Naive thymus-derived CD4-positive, alpha-beta T cell (primary cell): ENCODE measurements around the gene NUP85. TPM values are rescaled to one million over a fixed set of nuclear protein-coding genes. Genes with fewer than 3 reads are reported as not detected.
A peak's percentile ranks its signal among the peaks of the same experiment; 100 is the strongest.

Experiments used
- ATAC-seq: fragments of 150-1000 bp; cut with Tn5 transposase; 2 replicates; pipeline ENCODE4 v1.10.0; 2021; ENCODE audit warnings: mild to moderate bottlenecking, moderate library complexity
- CTCF ChIA-PET: fragments of 350-600 bp; sonication (Branson Sonifier 250); formaldehyde crosslinking; loops from one replicate; lab custom pipeline; 2021; ENCODE audit warnings: antibody characterized with exemption; lab: Charles Lee
- POLR2A ChIA-PET: fragments of 350-600 bp; sonication (Branson Sonifier 250); formaldehyde crosslinking; loops from one replicate; lab custom pipeline; 2021; ENCODE audit warnings: antibody characterized with exemption, inconsistent platforms; lab: Charles Lee
- DNase-seq, 9 donors: peaks; one replicate each; pipeline versions ENCODE4 v3.0.0 to v3.0.0-alpha.2; 2020 to 2022; ENCODE audit warnings: mixed read lengths in 1 of 9
- H3K27ac ChIP-seq: one replicate; pipeline ENCODE4 v1.7.0; 2013; ENCODE audit warnings: mild to moderate bottlenecking, low read depth, low read length, moderate library complexity
- H3K27me3 ChIP-seq, 2 donors: one replicate each; pipeline ENCODE4 v1.7.0; 2013; ENCODE audit warnings: low read length in 2 of 2, mild to moderate bottlenecking in 2 of 2, moderate library complexity in 2 of 2; ENCODE audit not compliant: control insufficient read depth in 2 of 2, insufficient read depth in 2 of 2
- H3K36me3 ChIP-seq, 3 experiments: 1 replicate in 2 of 3; 2 replicates in 1 of 3; pipeline ENCODE4 v1.7.0; 2013; ENCODE audit warnings: low read length in 3 of 3, mild to moderate bottlenecking in 3 of 3, moderate library complexity in 1 of 3; ENCODE audit not compliant: insufficient read depth in 3 of 3, control insufficient read depth in 2 of 3
- H3K4me1 ChIP-seq, 2 donors: one replicate each; pipeline ENCODE4 v1.7.0; 2013; ENCODE audit warnings: low read length in 2 of 2, mild to moderate bottlenecking in 2 of 2, moderate library complexity in 1 of 2; ENCODE audit not compliant: control insufficient read depth in 2 of 2, insufficient read depth in 2 of 2
- H3K4me3 ChIP-seq: 2 replicates; pipeline ENCODE4 v1.7.0; 2013; ENCODE audit warnings: mild to moderate bottlenecking, low read length
- H3K9me3 ChIP-seq, 3 experiments: 1 replicate in 2 of 3; 2 replicates in 1 of 3; pipeline ENCODE4 v1.7.0; 2013; ENCODE audit warnings: low read length in 3 of 3; ENCODE audit not compliant: control insufficient read depth in 2 of 3
- H3K27ac Mint-ChIP-seq, 9 donors: one replicate each; pipeline ENCODE4 v1.8.0; 2020 to 2022; ENCODE audit warnings: mixed read lengths in 9 of 9, mild to moderate bottlenecking in 8 of 9, moderate library complexity in 5 of 9, inconsistent platforms in 2 of 9
- H3K27me3 Mint-ChIP-seq, 5 donors: one replicate each; pipeline ENCODE4 v1.8.0; 2021 to 2022; ENCODE audit warnings: mixed read lengths in 5 of 5, mild to moderate bottlenecking in 1 of 5
- H3K36me3 Mint-ChIP-seq, 5 donors: one replicate each; pipeline ENCODE4 v1.8.0; 2020 to 2022; ENCODE audit warnings: mixed read lengths in 5 of 5, mild to moderate bottlenecking in 3 of 5, inconsistent platforms in 1 of 5
- H3K4me1 Mint-ChIP-seq, 7 donors: one replicate each; pipeline ENCODE4 v1.8.0; 2020 to 2022; ENCODE audit warnings: mixed read lengths in 7 of 7, mild to moderate bottlenecking in 3 of 7, inconsistent platforms in 1 of 7
- H3K4me3 Mint-ChIP-seq, 10 donors: one replicate each; pipeline ENCODE4 v1.8.0; 2020 to 2022; ENCODE audit warnings: mild to moderate bottlenecking in 10 of 10, mixed read lengths in 10 of 10, moderate library complexity in 6 of 10, inconsistent platforms in 2 of 10
- H3K9me3 Mint-ChIP-seq, 11 donors: one replicate each; pipeline ENCODE4 v1.8.0; 2020 to 2022; ENCODE audit warnings: mixed read lengths in 11 of 11, mild to moderate bottlenecking in 4 of 11, inconsistent platforms in 1 of 11, moderate library complexity in 1 of 11
- intact Hi-C, 2 donors: fragments of 100-400 bp; cut with micrococcal nuclease; formaldehyde crosslinking; loops; one replicate each; pipeline ENCODE4 v1.15.1; 2023
- polyA plus RNA-seq, 2 donors: library from polyadenylated mRNA; unstranded; fragments of 300-500 nt; fragmentation: Illumina TruSeq; gene quantifications; one replicate each; pipeline ENCODE4 v1.2.3, GENCODE V29; 2021
- total RNA-seq, 6 experiments: library from RNA in 5 of 6; stranded (reverse) in 5 of 6; gene quantifications; 1 replicate in 5 of 6; 2 replicates in 1 of 6; pipeline ENCODE4 v1.2.3 and lab custom pipeline; 2021 to 2026

NUP85 gene
- total and polyA plus RNA-seq, 7 experiments from 2014 or later: 21.0 to 143 (median 97.3) TPM

DNA sequence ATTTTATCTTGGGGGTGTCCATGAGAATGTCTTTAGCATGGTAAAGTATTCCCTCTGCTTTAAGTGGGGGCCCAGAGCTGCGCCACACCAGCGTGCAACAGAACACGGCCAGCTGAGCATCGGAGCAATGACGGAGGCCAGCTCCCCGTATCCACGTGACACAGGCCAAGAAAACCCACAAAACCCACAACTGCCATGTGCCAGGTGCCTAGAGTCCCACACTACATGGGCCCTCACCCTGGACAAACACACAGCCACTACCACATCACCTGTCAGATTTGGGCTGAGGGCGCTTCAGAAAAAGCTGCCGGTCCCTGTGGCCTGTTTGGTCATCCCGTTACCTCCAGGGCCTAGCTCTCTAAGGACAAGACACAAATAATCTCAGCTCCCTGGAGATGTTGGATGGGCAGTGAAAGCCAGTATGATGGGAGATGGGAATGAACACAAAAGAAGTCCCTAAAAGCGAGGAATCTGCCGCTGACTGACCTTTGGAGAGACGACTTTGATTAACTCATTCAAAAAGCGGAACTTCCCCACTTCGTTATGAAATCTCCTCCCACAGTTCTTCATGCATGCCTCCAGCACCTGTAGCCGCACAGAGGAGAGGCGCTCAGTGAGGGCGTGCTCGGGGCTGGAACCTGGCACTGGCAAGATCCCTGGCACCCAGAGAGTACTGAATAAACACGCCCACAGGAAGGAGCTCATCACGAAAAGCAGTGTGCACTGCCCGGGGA lies 38.8 kb downstream of the NUP85 start:
- Histone ChIP-seq H3K27ac (peak overlapping the region; percentile 21), H3K4me3 (no peak overlapping the region), H3K27me3 (no peaks in the 10 kb centered on the region), H3K9me3 (no peaks in the 10 kb centered on the region), H3K36me3 (peaks cover 17 to 77% (median 28%) of the 10 kb centered on the region in 3 experiments), H3K4me1 (peaks cover 0 to 30% of the 10 kb centered on the region in 2 donors)
- H3K36me3 Mint-ChIP-seq: peaks cover 3 to 29% (median 9%) of the 10 kb centered on the region in 5 donors
- H3K9me3 Mint-ChIP-seq: no peaks in the 10 kb centered on the region
- H3K4me3 Mint-ChIP-seq: no peak overlapping the region
- no peaks in the 10 kb centered on the region for H3K27me3 Mint-ChIP-seq
- ATAC-seq (peak; percentile 39), DNase-seq (no peak)
- H3K27ac Mint-ChIP-seq: peak overlapping the region in 8 of 9 donors; percentile 31 to 89 (median 66)
- POLR2A ChIA-PET: interaction anchor here (0.6 to 0.7 kb wide), 2 partner anchors 39 to 61 kb away, joined by 3 read pairs; partner anchors contain the start of gene NUP85
- H3K4me1 Mint-ChIP-seq: peaks cover 4 to 33% (median 10%) of the 10 kb centered on the region in 7 donors
- intact Hi-C loops: no loop called here
- CTCF ChIA-PET: interaction anchor here (1.6 kb wide), 1 partner anchor 130 kb away, joined by 4 read pairs; no protein-coding TSS in a partner anchor

DNA sequence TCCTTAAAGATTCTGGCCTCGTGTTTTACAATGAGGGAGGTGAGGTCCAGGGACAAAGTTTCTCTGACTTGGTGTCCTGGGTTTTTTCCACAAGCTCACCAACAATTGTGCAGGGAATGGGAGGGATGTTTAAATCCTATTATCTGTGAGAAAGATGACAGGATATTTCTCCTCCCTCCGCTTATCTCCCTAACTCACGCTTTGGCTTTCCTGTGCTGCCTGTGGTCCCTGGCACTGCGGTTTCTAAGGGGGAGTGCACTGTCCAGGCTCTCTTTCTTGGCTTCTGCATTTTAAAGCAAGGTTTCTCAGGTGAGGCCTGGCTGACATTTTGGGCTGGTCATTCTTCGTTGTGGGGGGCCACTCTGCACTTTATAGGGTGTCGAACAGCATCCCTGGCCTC lies 39.5 kb downstream of the NUP85 start:
- H3K4me1 Mint-ChIP-seq: peaks cover 11 to 40% (median 17%) of the 10 kb centered on the region in 7 donors
- H3K36me3 Mint-ChIP-seq: peaks cover 3 to 29% (median 9%) of the 10 kb centered on the region in 5 donors
- ChIA-PET POLR2A (interaction anchor here (0.6 to 0.7 kb wide), 2 partner anchors 30 to 61 kb away, joined by 3 read pairs; no protein-coding TSS in a partner anchor), CTCF (interaction anchor here (1.6 kb wide), 1 partner anchor 130 kb away, joined by 4 read pairs; no protein-coding TSS in a partner anchor)
- DNase-seq: no peak
- Histone ChIP-seq H3K27ac (peak overlapping the region; percentile 3), H3K4me1 (peaks cover 5 to 37% of the 10 kb centered on the region in 2 donors), H3K9me3 (no peaks in the 10 kb centered on the region), H3K36me3 (peaks cover 17 to 70% (median 28%) of the 10 kb centered on the region in 3 experiments), H3K4me3 (no peak overlapping the region), H3K27me3 (no peaks in the 10 kb centered on the region)
- no peak overlapping the region for H3K4me3 Mint-ChIP-seq
- H3K27me3 Mint-ChIP-seq: no peaks in the 10 kb centered on the region
- no peak overlapping the region for H3K27ac Mint-ChIP-seq
- no peak for ATAC-seq
- intact Hi-C loops: no loop called here
- H3K9me3 Mint-ChIP-seq: no peaks in the 10 kb centered on the region

DNA sequence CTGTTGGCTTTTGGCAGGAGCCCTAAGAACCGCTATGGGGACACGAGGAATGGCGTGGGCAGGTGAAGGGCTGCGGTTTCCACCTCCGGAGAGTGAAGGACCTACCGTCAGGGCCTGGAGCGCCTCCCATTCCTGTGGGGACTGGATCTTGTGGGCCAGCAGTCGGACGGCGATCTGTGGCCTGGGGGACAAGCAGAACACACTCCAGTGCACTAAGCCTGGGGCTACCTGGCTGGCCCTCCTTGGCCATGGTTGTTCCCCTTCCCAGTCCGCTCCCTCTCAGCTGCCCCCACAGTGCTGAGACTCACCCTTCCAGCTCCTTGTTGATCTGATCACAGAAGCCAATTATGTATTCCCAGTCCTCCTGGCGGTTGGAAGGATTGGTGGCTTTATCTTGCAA lies 40.9 kb downstream of the NUP85 start:
- ChIA-PET CTCF (interaction anchor here (0.5 to 1.6 kb wide), 4 partner anchors 9 to 189 kb away, joined by 3 to 7 read pairs (median 4); no protein-coding TSS in a partner anchor), POLR2A (interaction anchor here (0.5 to 5.0 kb wide), 3 partner anchors 15 to 829 kb away, joined by 3 to 25 read pairs (median 5); partner anchors contain the start of genes GGA3 and MRPS7)
- H3K4me3 Mint-ChIP-seq: no peak overlapping the region
- H3K27ac Mint-ChIP-seq: peak overlapping the region in 4 of 9 donors; percentile 19 to 56 (median 32)
- intact Hi-C loops: no loop called here
- no peaks in the 10 kb centered on the region for H3K9me3 ChIP-seq
- H3K4me3 ChIP-seq: no peak overlapping the region
- H3K9me3 Mint-ChIP-seq: no peaks in the 10 kb centered on the region
- H3K27me3 Mint-ChIP-seq: no peaks in the 10 kb centered on the region
- H3K36me3 ChIP-seq: peaks cover 14 to 56% (median 22%) of the 10 kb centered on the region in 3 experiments
- no peak overlapping the region for H3K27ac ChIP-seq
- DNase-seq: no peak
- peaks cover 3 to 27% (median 8%) of the 10 kb centered on the region in 5 donors for H3K36me3 Mint-ChIP-seq
- no peak for ATAC-seq
- no peaks in the 10 kb centered on the region for H3K27me3 ChIP-seq
- H3K4me1 Mint-ChIP-seq: peaks cover 17 to 49% (median 26%) of the 10 kb centered on the region in 7 donors
- peaks cover 9 to 40% of the 10 kb centered on the region in 2 donors for H3K4me1 ChIP-seq

DNA sequence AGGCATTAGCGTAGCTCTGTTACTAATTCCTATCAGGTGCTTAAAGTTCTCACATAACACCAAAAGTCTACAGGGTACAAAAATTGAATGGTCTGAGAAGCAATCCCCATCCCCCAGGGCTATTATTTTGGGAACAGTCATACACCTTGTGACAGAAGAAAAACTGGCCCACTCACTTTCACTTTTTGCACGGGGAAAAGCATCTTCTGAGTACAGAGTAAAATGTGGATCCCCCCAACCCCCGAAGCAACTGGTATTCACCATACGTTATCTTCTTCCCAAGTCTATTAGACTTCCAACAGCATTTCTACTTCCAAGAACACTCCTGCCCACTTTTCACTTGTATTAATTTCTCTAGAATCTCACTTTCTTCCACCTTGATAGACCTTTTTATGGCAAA lies 44.1 kb downstream of the NUP85 start:
- Mint-ChIP-seq H3K27me3 (no peaks in the 10 kb centered on the region), H3K4me1 (peaks cover 37 to 53% (median 49%) of the 10 kb centered on the region in 7 donors), H3K4me3 (peak overlapping the region in 9 of 10 donors; percentile 57 to 89 (median 73)), H3K36me3 (peaks cover 0 to 11% (median 3%) of the 10 kb centered on the region in 5 donors), H3K27ac (peak overlapping the region; percentile 81 to 99 (median 90)), H3K9me3 (no peaks in the 10 kb centered on the region)
- DNase-seq (no peak), ATAC-seq (no peak)
- ChIA-PET POLR2A (interaction anchor here (0.6 to 5.0 kb wide), 7 partner anchors 12 to 527 kb away, joined by 3 to 25 read pairs (median 3); partner anchors contain the start of genes GGA3, JPT1, MIF4GD and MRPS7), CTCF (interaction anchor here (0.6 to 1.9 kb wide), 4 partner anchors 10 to 289 kb away, joined by 3 to 6 read pairs (median 4); partner anchors contain the start of gene MRPS7)
- intact Hi-C loops: no loop called here
- peaks cover 0 to 24% (median 4%) of the 10 kb centered on the region in 3 experiments for H3K36me3 ChIP-seq
- H3K4me3 ChIP-seq: peak overlapping the region; percentile 40
- no peaks in the 10 kb centered on the region for H3K27me3 ChIP-seq
- H3K9me3 ChIP-seq: no peaks in the 10 kb centered on the region
- peaks cover 9 to 15% of the 10 kb centered on the region in 2 donors for H3K4me1 ChIP-seq
- H3K27ac ChIP-seq: peak overlapping the region; percentile 64

DNA sequence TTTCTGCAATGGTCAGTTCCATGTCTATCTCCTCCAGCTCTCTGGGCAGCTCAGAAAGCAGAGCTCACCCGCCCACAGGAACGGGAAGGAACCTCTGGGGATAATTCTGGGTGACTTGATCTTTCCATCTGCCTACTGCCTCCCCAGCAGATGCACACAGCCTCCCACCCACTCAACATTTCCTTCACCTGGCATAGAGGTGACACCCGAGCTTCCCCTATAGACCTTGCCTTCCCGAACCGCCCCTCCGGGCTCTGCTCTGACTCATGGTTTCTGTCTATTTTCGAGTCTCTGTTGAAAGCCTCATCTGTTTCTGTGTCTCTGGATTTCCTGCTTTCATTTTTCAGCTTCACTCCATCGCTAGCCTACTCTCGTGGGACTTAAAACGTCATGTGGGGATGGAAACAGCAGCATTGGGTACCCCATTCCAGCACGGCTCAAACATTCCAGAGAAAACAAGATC lies 44.6 kb downstream of the NUP85 start:
- Histone ChIP-seq H3K27me3 (no peaks in the 10 kb centered on the region), H3K4me1 (peaks cover 9 to 15% of the 10 kb centered on the region in 2 donors), H3K27ac (peak overlapping the region; percentile 64), H3K9me3 (no peaks in the 10 kb centered on the region), H3K36me3 (peaks cover 0 to 20% (median 0%) of the 10 kb centered on the region in 3 experiments), H3K4me3 (peak overlapping the region; percentile 40)
- Mint-ChIP-seq H3K27ac (peak overlapping the region; percentile 81 to 99 (median 90)), H3K36me3 (peaks cover 0 to 9% (median 2%) of the 10 kb centered on the region in 5 donors), H3K4me3 (peak overlapping the region; percentile 57 to 89 (median 72)), H3K4me1 (peaks cover 35 to 57% (median 52%) of the 10 kb centered on the region in 7 donors), H3K9me3 (no peaks in the 10 kb centered on the region), H3K27me3 (no peaks in the 10 kb centered on the region)
- CTCF ChIA-PET: interaction anchor here (0.9 to 1.9 kb wide), 4 partner anchors 11 to 162 kb away, joined by 3 to 6 read pairs (median 4); partner anchors contain the start of gene MRPS7
- ATAC-seq (peak; percentile 85), DNase-seq (peak in 6 of 9 donors; percentile 30 to 80 (median 36))
- POLR2A ChIA-PET: interaction anchor here (0.6 to 5.0 kb wide), 7 partner anchors 11 to 527 kb away, joined by 3 to 25 read pairs (median 3); partner anchors contain the start of genes GGA3, JPT1, MIF4GD and MRPS7
- intact Hi-C loops: loop anchor here (1.0 kb wide), 2 partner anchors 11 to 67 kb away; partner anchors contain the start of genes GGA3 (in 2 of the 2) and MRPS7 (in 2 of the 2)
